Stimulated activated CD8-positive, alpha-beta memory T cell treated with anti-CD3 and anti-CD28 coated beads, Interleukin-7, amount 100 ng/mL, for 4 hours (primary cell): ENCODE measurements around the gene CTSG.
"Not testable (repeated sequence)": the region's sequence is repeated elsewhere in the genome, so short reads cannot be mapped to it uniquely, and the experiment has no call there.

Source experiments
- DNase-seq, 2 donors: peaks; one replicate each; pipeline ENCODE4 v3.0.0-alpha.2; 2020; ENCODE audit warnings: low read depth in 2 of 2

CTSG gene

DNA sequence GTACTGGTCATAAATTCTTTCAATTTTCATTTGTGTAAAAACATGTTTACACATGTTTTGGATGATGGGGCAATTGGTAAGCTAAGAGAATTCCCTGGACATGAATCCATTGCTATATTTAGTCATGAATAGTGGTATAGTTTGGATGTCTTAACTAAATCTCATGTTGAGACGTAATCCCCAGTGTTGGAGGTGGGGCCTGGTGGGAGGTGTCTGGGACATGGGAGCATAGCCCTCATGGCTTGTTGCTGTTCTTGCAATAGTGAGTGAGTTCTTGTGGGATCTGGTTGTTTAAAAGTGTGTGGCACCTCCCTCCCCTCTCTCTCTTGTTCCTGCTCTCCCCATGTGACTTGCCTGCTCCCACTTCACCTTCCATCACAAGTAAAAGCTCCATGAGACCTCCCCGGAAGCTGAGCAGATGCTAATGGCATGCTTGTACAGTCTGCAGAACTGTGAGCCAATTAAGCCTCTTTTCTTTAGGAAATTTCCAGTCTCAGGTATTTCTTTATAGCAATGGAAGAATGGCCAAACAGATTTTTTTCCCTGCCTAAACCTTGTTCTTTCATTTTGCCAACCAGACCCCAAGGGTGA lies 33.6 kb downstream of the CTSG start:
- DNase-seq = no peak

GRCh38 chr14:24535737-24536136 lies 40.3 kb downstream of the CTSG start:
- no peak for DNase-seq

DNA sequence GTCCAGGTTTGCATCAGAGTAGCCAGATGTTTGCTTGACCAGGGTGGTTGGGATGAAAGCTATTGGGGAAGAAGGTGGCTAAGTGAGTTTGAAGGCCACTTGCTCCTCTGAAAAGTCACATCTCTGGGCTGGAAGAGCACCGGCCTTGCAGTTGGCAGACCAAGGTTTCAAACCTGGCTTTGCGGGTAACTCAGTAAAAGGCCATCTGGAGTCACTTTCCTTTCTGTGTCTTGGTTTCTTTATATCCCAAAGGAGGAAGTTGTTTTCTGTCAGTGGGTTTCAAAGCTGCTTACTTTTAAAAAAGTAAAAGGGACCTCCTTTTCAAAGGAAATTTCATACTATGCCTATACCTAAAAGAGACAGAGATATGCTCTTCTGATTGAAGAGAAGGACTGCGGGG lies 41.8 kb downstream of the CTSG start:
- no peak for DNase-seq

- DNase-seq = not testable (repeated sequence)
These were observed 50.0 kb downstream of the CTSG start for GRCh38 chr14:24525877-24526620.
